OCI-LY7 (cell line): ENCODE results near the gene TTLL5.

Source experiments
- EZH2phosphoT487 ChIP-seq: fragments of 200-600 bp; sonication (generic); IDR thresholded peaks from 2 replicates; pipeline ENCODE4 v1.6.1; 2018; ENCODE audit warnings: low read depth, borderline replicate concordance, mild to moderate bottlenecking, mixed run types, antibody characterized with exemption, low read length, moderate library complexity, mixed read lengths
- TF ChIP-seq, protein P1 (sequence below): fragments of 200-600 bp; sonication (generic); conservative IDR thresholded peaks from 2 replicates; pipeline ENCODE4 v1.5.1; 2014; ENCODE audit warnings: mild to moderate bottlenecking, antibody characterized with exemption, low read length, moderate library complexity, mixed read lengths

DNA sequence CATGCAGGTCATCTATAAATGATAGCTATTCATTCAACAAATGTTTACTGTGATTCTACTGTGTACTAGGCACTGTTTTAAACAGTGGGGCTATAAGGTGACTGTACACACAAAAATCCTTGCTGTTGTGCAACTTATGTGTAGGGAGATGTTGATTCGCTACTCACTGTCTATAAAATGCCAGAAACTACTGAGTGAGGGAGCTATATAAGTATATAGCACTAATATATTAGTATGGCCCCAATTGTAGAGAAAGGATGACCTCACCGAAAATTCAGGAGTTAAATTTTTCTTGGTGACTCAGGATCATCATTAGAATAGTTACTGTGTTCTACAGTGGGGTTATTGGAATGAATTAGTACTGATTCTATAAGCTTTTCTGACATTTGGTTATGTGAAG is 203.3 kb downstream of the TTLL5 start:
- TF ChIP-seq, protein P1, sequence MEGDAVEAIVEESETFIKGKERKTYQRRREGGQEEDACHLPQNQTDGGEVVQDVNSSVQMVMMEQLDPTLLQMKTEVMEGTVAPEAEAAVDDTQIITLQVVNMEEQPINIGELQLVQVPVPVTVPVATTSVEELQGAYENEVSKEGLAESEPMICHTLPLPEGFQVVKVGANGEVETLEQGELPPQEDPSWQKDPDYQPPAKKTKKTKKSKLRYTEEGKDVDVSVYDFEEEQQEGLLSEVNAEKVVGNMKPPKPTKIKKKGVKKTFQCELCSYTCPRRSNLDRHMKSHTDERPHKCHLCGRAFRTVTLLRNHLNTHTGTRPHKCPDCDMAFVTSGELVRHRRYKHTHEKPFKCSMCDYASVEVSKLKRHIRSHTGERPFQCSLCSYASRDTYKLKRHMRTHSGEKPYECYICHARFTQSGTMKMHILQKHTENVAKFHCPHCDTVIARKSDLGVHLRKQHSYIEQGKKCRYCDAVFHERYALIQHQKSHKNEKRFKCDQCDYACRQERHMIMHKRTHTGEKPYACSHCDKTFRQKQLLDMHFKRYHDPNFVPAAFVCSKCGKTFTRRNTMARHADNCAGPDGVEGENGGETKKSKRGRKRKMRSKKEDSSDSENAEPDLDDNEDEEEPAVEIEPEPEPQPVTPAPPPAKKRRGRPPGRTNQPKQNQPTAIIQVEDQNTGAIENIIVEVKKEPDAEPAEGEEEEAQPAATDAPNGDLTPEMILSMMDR: no peak
- TF ChIP-seq EZH2phosphoT487: no peak
